ENCODE data around the gene ENO3. TPM values are rescaled to one million over a fixed set of nuclear protein-coding genes. Genes with fewer than 3 reads are reported as not detected.

Gene ENO3
- total and polyA plus RNA-seq, 10 of the 15 experiments (the other 5 are each of a cell fraction or from before 2014, with no cell fraction given) = 6.8 to 28.4 (median 17.0) TPM

DNA sequence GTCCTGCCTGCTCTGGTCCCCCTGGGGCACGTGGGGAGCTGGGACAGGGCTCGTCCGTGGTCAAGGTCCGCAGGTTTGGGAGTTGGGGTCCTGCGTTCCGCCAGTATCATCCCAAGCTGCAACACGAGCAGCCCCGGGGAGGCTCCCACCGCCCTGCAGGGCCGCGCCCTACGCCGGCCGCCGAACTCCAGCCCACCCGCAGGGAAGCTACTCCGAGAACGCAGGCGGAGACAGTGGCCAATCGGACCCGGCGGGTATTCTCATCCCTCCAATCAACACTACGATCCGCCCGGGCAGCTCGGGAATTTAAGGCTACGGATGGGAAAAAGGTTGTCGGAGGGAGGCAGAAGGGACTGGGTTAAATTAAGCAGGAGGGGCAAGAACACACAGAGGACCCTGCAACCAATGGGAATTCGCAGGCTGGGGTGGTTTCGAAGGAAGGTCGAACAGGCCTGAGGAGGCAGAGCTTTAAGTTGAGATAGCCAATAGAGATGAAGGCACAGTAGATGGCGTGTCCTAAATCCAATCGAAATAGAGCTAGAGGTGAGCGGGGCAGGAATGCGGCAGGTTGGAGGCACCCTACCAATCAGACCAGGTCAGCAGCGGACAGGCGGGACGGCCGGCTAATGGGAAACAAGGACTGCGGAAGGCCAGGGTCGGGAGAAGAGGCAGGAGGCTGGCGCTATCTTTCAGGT, 16.1 kb downstream of the ENO3 start (continued):
- no peak for TF ChIP-seq MEF2B (IDR thresholded peaks at IDR 0.05; ENCODE audit: partially characterized antibody, poor library complexity, severe bottlenecking)
- TF ChIP-seq, protein P1, sequence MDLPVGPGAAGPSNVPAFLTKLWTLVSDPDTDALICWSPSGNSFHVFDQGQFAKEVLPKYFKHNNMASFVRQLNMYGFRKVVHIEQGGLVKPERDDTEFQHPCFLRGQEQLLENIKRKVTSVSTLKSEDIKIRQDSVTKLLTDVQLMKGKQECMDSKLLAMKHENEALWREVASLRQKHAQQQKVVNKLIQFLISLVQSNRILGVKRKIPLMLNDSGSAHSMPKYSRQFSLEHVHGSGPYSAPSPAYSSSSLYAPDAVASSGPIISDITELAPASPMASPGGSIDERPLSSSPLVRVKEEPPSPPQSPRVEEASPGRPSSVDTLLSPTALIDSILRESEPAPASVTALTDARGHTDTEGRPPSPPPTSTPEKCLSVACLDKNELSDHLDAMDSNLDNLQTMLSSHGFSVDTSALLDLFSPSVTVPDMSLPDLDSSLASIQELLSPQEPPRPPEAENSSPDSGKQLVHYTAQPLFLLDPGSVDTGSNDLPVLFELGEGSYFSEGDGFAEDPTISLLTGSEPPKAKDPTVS (IDR thresholded peaks at IDR 0.05; ENCODE audit: low read depth, low read length) = 0 out of 2 replicates have a peak, but pooled peaks have one; percentile 10

DNA sequence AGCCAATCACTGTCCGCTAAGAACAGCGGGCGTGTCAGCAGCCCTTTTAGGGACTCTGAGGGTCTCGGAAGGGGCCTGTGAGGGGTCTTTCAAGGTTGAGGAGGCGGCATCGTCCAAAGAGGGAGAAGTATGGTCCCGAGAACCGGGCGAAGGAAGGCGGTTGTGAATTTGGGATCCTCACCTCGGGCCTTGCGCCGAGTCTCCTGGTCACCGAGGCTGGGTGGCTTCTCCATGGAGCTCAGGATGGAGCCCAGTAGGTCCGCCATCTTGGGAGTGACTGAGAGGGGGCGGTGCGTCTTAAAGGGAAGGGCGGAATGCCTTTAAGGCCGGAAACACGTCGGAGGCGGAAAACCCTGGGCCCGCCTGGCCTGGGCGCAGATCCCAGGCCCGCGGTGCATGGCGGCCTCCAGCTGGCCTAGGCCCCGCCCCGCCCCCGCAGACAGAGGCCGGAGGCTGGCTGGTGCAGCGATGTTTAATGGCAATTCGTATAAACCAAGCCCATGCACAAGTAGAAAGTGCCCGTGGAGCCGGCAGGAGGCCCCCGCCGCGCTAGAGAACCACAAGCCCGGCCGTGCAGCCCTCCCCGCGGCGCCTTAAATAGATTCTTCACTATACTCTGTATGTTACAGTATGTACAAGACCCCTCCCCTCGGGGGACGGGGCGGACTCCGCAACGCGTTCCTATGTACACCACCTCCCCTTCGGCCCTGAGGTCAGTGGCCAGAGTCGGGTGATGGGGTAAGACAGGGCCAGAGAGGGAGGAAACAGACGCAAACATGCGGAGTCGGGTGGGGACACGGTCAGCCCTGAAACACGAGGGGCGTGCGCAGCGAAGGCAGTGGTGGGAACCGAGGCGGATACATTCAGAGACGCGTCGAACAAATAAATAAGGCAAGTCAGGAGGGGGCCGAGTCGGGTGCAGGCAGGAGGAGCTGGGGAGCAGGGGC, 16.9 kb downstream of the ENO3 start, which contains the start of gene SPAG7:
Gene SPAG7, minus strand, starts transcription at position 279 of the 947 bp plus-strand sequence. Its CDS starts 13 bp downstream, at position 266.
- Histone ChIP-seq H3K4me1 (ENCODE audit: control insufficient read depth, insufficient read depth, low read length) (peaks cover 14% of the 10 kb centered on the region), H3K4me3 (peak within 1 kb of the TSS; percentile 89), H3K9ac (ENCODE audit: control insufficient read depth, insufficient read depth, low read length) (peak within 1 kb of the TSS; percentile 98), H3K4me2 (ENCODE audit: control insufficient read depth, insufficient read depth) (peak within 1 kb of the TSS; percentile 99), H3K36me3 (ENCODE audit: control insufficient read depth in 2 of 2, insufficient read depth in 2 of 2, low read length in 1 of 2) (peaks cover 10 to 11% of the 10 kb centered on the region in 2 experiments; a peak in 3 of 4 replicates), H3K27me3 (replicated peaks in 1 of 2; ENCODE audit: control insufficient read depth in 2 of 2, insufficient read depth in 2 of 2, low read length in 1 of 2) (no peaks in the 10 kb centered on the region), H3K79me2 (ENCODE audit: control insufficient read depth, insufficient read depth, low read length) (peaks cover 29% of the 10 kb centered on the region), H3K27ac (ENCODE audit: control insufficient read depth, insufficient read depth) (peak within 1 kb of the TSS; percentile 100), H4K20me1 (ENCODE audit: control insufficient read depth, insufficient read depth) (no peaks in the 10 kb centered on the region), H3K9me3 (replicated peaks; ENCODE audit: control insufficient read depth, insufficient read depth, low read length) (no peaks in the 10 kb centered on the region), H2AFZ (ENCODE audit: control insufficient read depth, low read depth, low read length) (peak within 1 kb of the TSS; percentile 94)
- in situ Hi-C loops (cut with MboI) (no loop called here), intact Hi-C loops (cut with micrococcal nuclease; ENCODE audit: unreplicated experiment) (loop anchor here (1.0 to 5.0 kb wide), 4 partner anchors 19 to 94 kb away; no protein-coding TSS in a partner anchor)
- TSS peak; percentile 89 for BruUV-seq (replicated peaks)
- ChIA-PET SMC1A (ENCODE audit: uncharacterized antibody, unreplicated experiment) (interaction anchor here (0.7 to 4.3 kb wide), 22 partner anchors 11 to 270 kb away, joined by 3 to 50 read pairs (median 4); partner anchors contain the start of genes CAMTA2, CHRNE, ENO3 and KIF1C), CTCF (interaction anchor here (0.6 to 3.6 kb wide), 16 partner anchors 11 to 725 kb away, joined by 3 to 28 read pairs (median 8); partner anchors contain the start of genes C1QBP, CAMTA2, CHRNE and ENO3), POLR2A (interaction anchor here (0.6 to 8.5 kb wide), 14 partner anchors 10 to 452 kb away, joined by 3 to 272 read pairs (median 6); partner anchors contain the start of genes CAMTA2, ENO3, INCA1 and KIF1C), RAD21 (ENCODE audit: unreplicated experiment) (interaction anchor here (0.8 to 6.4 kb wide), 23 partner anchors 10 to 405 kb away, joined by 3 to 73 read pairs (median 4); partner anchors contain the start of genes ARRB2, CAMTA2, ENO3 and INCA1)
- ATAC-seq (peak; percentile 69), DNase-seq (ENCODE audit: low read depth, low spot score) (peak; percentile 90), FAIRE-seq (no peak)
- WGBS (ENCODE audit: insufficient coverage, insufficient replicate concordance, low lambda C conversion rate, missing lambda C conversion rate) = under 1% methylated on average over 66 of the region's 66 CpGs
- TF ChIP-seq ATF7 (IDR thresholded peaks at IDR 0.05; ENCODE audit: low read depth) (peak; percentile 25; the same call in 1 of the 2 replicates), RAD21 (IDR thresholded peaks at IDR 0.05; ENCODE audit: insufficient read depth, low read depth, low read length) (peak; percentile 39; the same call in 1 of the 2 replicates), SMC3 (IDR thresholded peaks at IDR 0.05; ENCODE audit: borderline replicate concordance, low read length) (peak; percentile 28; the same call in 1 of the 2 replicates), NR2F1 (conservative IDR thresholded peaks at IDR 0.05) (peak; percentile 57), TAF1 (IDR thresholded peaks at IDR 0.05; ENCODE audit: borderline replicate concordance, low read depth, low read length) (peak; percentile 96), DPF2 (IDR thresholded peaks at IDR 0.05) (no peak; the same call in none of the 2 replicates), RCOR1 (conservative IDR thresholded peaks at IDR 0.05; ENCODE audit: low read depth, low read length) (peak; percentile 19; the same call in 1 of the 2 replicates), CBFB (IDR thresholded peaks at IDR 0.05; ENCODE audit: low read depth) (peak; percentile 72; the same call in 1 of the 2 replicates)
- TF ChIP-seq, protein P2, sequence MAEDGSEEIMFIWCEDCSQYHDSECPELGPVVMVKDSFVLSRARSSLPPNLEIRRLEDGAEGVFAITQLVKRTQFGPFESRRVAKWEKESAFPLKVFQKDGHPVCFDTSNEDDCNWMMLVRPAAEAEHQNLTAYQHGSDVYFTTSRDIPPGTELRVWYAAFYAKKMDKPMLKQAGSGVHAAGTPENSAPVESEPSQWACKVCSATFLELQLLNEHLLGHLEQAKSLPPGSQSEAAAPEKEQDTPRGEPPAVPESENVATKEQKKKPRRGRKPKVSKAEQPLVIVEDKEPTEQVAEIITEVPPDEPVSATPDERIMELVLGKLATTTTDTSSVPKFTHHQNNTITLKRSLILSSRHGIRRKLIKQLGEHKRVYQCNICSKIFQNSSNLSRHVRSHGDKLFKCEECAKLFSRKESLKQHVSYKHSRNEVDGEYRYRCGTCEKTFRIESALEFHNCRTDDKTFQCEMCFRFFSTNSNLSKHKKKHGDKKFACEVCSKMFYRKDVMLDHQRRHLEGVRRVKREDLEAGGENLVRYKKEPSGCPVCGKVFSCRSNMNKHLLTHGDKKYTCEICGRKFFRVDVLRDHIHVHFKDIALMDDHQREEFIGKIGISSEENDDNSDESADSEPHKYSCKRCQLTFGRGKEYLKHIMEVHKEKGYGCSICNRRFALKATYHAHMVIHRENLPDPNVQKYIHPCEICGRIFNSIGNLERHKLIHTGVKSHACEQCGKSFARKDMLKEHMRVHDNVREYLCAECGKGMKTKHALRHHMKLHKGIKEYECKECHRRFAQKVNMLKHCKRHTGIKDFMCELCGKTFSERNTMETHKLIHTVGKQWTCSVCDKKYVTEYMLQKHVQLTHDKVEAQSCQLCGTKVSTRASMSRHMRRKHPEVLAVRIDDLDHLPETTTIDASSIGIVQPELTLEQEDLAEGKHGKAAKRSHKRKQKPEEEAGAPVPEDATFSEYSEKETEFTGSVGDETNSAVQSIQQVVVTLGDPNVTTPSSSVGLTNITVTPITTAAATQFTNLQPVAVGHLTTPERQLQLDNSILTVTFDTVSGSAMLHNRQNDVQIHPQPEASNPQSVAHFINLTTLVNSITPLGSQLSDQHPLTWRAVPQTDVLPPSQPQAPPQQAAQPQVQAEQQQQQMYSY (CRISPR knock-in tag; IDR thresholded peaks at IDR 0.05) = no peak
- TF ChIP-seq, protein P3, sequence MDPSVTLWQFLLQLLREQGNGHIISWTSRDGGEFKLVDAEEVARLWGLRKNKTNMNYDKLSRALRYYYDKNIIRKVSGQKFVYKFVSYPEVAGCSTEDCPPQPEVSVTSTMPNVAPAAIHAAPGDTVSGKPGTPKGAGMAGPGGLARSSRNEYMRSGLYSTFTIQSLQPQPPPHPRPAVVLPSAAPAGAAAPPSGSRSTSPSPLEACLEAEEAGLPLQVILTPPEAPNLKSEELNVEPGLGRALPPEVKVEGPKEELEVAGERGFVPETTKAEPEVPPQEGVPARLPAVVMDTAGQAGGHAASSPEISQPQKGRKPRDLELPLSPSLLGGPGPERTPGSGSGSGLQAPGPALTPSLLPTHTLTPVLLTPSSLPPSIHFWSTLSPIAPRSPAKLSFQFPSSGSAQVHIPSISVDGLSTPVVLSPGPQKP (IDR thresholded peaks at IDR 0.05; ENCODE audit: low read depth, low read length) = peak; percentile 45; the same call in 1 of the 2 replicates
